GM19324 (cell line): Measurements from ENCODE around the gene GLB1L3.
"Not testable (repeated sequence)": the region's sequence is repeated elsewhere in the genome, so short reads cannot be mapped to it uniquely, and the experiment has no call there.

Experiments
- ATAC-seq: cut with Tn5 transposase; IDR thresholded peaks from one replicate; pipeline ENCODE4 v1.9.1; 2021; ENCODE audit warnings: mild to moderate bottlenecking, moderate library complexity; ENCODE audit not compliant: unreplicated experiment, low FRiP score

Gene GLB1L3

DNA sequence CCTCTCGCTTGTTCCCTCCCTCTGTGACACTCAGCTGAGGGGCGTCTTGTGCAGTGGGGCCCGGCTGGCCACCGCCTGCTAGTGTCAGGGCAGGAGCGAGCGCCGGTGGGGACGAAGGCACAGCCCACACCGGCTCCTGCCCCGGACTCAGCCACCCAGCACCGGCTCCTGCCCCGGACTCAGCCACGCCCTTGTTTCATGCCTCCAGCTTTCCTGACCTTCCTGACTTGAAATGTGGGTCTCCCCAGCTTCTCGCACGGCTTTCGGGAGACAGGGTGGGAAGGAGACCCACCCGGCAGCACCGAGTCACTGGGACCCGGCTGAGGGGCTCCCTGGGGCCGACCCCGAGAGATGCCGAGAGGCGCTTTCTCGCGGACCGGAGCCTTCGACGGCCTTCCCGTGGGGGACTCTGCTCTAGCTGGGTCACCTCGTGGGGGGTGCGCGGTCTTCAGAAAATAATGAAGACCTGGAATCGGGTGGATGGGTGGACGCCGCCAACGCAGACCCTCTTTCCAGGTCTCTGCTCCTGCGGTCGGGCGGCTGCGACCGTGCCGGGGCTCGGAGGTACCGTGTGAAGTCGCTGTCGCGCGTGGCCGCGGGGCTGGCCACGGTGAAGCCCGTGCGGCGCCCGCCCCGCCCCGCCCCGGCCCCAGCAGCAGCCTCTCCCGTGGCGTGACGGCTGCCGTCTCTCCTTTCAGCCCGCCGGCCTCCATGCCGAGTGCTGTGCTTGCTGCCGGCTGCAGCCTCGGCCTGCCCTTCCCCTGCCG is 65.8 kb downstream of the GLB1L3 start:
- ATAC-seq = no peak

DNA sequence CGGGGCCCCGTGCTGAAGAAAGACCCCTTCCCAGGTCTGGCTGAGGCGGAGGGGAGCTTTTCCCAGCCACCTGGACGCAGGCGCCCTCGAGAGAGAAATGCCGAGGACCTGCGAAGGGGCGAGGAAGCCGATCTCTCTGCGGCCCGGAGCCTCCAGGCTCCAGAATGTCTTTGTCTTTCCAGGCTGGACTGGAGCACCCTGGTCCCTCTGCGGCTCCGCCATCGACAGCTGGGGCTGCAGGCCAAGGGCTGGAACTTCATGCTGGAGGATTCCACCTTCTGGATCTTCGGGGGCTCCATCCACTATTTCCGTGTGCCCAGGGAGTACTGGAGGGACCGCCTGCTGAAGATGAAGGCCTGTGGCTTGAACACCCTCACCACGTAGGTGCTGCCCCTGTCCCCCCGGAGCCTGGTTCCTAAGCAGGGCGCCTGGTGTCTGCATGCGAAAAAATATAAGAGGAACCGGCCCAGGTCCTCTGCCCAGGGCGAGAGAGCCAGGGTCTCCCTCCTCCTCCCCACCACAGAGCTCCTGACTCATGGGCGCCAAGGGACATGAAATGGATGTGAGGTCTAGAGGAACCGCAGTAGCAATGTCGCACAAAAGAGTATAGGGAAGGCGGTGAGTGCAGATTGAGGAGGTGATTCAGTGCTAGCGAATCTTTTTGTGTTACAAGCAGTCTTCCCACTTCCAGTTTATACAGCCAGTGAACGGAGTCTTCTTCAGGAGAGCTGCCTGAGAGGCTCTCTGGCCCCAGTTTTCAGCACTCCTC is 66.6 kb downstream of the GLB1L3 start:
- ATAC-seq = no peak

DNA sequence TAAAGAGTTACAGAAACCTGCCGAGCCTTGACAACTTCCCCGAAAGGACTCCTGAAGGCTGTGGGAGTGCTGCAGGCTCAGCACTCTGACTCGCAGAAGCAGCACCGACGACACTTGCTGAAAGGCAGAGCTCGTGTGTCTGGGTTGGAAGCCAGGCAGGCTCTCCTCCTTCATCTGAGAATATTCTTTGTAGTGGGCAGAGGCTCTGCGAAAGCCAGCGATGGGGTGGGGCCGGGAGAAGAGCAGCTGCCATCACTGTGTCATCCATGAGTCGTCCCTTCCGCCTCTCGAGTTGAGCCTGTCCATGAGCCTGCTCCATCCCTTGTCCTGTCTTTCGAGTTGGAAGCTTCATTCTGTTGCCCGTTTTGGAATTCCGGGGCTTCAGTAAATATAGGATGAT is 67.5 kb downstream of the GLB1L3 start:
- no peak for ATAC-seq

DNA sequence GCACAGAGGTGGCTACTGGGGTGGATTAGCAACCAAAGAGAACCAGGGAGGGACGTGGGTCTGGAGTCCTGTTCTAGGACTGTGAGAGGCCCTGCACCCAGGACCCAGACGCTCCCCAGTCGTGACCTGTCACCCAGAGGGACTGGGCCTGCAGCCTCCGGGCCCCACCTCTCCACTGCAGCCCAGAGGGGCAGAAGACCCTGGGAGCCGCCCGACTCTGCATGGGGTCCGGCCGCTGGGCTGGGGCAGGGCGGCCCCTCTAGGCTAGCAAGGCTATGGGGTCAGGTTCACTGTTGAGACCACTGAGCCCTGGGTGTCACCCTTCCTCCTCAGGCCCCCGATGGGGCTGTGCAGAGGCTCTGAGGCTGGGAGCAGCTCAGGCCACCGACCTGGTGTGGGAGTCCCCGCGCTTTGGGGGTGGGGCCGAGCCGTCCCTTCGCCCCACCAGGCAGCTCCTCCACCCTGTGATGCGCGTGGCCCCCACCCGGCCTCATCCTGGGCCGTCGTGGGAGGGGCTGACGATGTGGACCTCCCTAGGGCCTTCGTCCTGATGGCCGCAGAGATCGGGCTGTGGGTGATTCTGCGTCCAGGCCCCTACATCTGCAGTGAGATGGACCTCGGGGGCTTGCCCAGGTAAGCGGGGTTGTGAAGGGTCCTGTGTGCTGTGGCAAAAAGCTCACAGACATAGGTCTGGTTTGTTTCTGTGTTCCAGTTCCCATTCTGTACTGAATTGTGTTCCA is 68.5 kb downstream of the GLB1L3 start:
- ATAC-seq = not testable (repeated sequence)

- no peak for ATAC-seq
Measured at GRCh38 chr11:134345237-134345550, 69.0 kb downstream of the GLB1L3 start.

GRCh38 chr11:134346101-134346975 is 70.2 kb downstream of the GLB1L3 start:
- no peak for ATAC-seq

DNA sequence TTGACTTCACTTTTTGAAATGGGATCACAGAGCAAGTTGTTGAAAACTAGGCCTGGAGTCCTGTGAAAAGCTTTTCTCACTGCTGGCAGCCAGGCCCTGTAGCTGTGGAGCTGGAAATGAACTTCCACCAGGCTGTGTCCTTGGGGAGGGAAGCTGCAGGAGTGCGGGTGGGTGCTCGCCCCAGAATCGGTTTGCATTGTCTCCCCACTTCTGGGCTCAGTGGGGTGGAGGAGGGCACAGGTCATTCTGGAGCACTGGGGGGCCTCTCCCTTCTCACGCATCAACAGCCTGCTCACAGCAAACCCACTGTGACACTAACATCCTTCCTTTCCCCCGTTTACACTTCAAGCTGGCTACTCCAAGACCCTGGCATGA is 70.8 kb downstream of the GLB1L3 start:
- ATAC-seq = no peak

DNA sequence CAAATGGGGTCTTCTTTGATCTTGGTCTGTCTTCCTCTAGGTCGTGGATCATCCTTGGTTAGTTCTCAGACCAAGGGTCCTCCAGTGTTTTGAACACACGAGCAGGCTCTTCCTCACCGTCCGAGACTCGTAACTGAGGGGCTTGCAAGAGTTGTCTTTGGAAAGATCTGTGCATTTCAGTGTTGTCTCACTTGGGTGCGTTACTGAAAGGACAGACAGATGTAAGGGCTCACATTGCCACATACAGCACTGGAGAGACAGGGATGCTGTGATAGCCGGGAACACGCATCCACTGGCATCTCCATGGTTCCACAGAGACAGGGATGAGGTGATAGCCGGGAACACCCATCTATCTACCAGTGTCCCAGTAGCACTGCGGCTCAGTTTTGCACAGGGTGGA is 71.3 kb downstream of the GLB1L3 start:
- no peak for ATAC-seq

DNA sequence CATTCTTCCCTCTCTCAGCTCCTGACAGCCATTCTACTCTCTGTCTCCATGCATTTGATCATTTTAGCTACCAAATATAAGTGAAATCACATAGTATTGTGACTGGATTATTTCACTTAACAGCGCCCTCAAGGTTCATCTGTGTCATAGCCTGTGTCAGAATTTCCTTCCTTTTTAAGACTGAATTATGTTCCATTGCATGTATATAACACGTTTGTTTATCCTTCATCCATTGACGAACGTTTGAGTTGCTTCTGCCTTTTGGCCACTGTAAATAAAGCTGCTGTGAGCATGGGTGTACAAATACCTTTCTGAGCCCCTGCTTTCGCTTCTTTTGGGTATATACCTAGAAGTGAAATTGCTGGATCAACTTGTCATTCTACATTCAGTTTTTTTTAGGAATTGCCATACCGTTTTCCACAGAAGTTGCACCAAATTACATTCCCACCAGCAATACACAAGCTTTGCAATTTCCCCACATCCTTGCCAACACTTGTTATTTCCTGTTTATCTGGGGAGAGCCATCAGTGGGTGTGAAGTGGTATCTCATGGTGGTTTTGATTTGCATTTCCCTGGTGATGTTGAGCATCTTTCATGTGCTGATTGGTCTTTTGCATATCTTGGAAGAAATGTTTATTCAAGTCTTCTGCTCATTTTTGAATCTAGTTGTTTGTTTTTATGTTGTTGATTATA is 73.1 kb downstream of the GLB1L3 start:
- no peak for ATAC-seq

GRCh38 chr11:134349802-134350355 is 73.7 kb downstream of the GLB1L3 start:
- ATAC-seq = no peak

DNA sequence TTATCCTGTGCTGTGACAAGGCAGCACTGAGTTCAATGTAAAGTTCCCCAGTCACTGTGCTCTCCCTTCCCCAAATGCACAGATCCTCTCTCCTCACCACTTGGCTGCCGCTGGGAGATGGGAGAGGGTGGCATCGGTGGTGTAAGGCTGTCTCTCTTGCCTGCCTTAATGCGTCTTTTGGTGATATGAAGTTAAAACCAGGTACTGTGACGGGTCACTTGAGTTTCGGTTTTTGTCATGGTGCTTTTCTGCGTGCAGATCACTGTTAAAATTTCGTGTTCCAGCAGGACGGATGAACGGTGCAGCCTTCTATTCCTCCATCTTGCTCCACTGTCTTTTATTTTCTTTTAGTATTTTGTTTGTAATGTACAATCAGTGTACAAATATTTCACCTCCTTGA is 74.2 kb downstream of the GLB1L3 start:
- no peak for ATAC-seq

DNA sequence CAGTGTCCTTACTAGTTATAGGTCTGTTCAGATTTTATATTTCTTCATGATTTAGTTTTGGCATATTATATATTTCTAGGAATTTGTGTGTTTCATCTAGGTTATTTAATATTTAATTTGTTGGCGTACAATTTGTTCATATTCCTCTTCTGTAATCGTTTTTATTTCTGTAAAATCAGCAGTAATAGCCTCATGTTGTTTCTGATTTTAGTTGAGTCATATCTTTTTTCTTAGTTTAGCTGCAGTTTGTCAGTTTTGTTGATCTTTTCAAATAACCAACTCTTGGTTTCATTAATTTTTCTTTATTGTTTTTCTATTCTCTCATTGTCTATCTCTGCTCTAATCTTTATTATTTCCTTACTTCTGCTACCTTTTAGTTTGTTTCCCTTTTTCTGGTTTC is 75.9 kb downstream of the GLB1L3 start:
- ATAC-seq = no peak

GRCh38 chr11:134355136-134355535 is 79.0 kb downstream of the GLB1L3 start:
- no peak for ATAC-seq

DNA sequence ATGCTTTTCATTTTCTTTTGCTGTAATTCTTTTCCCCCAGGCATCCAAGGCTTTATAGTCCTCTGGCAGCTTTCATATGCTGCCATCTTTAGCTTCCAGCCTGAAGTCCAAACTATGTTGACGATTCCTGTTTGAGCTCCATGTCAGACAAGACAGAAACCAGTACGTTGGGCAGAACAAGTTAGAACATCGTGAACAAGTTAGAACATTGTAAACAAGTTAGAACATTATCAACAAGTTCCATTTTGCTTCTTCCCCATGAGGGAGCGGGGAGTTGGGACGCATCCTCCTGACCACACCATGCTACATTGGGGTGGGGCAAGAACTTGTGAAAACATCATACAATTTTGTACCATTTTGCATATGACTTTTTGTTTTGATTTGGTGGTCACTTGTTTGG is 79.5 kb downstream of the GLB1L3 start:
- no peak for ATAC-seq

GRCh38 chr11:134356656-134357544 is 80.7 kb downstream of the GLB1L3 start:
- ATAC-seq = no peak

GRCh38 chr11:134357545-134357839 is 81.3 kb downstream of the GLB1L3 start:
- ATAC-seq = no peak

DNA sequence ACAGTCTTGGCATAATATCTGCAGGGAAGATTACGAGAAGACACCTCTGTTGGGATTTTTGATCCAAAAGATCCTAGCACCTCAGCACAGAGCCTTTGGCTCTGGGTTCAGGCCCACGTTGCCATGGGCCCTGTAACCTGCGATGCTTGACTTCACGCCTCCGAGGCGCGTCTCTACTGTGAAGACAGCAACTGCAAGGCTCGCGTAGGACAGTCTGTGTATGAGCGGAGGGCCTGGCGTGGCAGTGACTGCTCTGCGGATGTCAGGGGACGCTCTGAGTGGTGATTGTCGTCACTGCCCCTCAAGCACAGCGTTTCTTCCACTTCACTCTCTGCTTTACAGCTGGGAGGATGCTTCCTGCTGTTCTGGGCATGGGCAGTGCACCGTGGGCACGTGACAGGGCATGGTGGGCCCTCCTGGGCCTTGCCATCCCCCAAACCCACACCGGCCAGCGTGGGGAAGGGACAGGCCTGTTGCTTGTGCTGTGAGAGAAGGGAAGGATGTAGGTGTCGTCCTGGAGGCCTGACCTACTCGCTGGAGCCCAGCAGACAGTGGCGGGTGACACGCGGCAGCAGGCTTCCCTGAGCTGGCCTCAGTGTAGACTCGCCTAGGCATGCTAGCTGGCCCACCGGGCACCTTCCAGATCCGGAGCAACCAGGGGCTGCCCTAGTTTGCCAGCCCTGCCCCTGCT is 82.1 kb downstream of the GLB1L3 start:
- ATAC-seq = no peak

DNA sequence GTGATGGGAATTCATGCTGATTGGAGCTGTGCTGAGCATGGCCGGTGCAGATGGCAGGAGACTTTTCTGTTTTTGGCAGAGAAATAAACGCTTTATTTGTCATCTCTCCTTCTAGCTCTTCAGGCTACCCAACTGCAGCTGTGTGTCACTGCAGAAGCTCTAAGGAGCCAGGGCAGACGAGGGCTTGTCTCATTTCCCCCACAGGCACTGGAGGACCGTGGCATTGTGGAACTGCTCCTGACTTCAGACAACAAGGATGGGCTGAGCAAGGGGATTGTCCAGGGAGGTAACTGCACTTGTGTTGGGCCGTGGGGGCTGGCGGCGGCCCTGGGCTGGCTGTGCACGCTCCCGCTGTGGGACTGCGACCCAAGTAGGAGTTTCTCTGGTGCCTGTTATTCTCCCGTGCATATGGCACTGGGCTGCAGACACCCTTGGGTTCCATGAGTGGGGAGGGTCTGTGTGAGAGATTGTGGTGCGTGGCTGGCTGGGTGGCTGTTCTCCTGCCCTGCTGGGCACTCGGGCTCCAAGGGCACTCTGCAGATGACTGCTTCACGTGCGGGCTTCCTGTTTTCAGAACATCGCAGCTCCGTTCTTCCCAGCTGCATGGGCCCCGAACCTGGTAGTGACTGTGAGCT is 82.8 kb downstream of the GLB1L3 start:
- ATAC-seq = no peak
